ENCODE data around the gene DAB1.

The DAB1 gene

DNA sequence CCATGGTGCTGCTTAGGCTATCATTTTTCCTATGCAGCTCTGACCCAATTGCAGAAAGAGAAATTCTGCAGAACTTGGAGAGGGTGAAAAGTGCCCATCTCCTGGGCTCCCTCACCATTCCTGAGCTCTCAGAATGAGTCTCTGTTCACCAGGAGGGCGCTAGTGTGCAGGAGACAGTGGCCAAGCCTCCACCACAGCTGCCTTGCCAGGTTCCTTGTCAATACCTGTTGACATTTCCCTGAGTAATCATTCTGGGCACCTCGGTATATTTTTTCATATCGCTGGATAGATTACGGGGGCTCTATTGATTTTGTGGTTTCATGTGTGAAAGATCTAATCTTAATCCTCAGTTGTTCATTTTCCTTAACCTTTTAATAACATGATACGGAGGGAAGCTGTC is 445.0 kb downstream of the DAB1 start:
- Histone ChIP-seq H3K9ac (ENCODE audit: low read length) (no peak overlapping the region), H3K4me3 (ENCODE audit: low read length) (no peak overlapping the region), H3K9me3 (ENCODE audit: control insufficient read depth, low read length) (no peaks in the 10 kb centered on the region), H3K36me3 (ENCODE audit: control insufficient read depth, insufficient read depth, low read length) (no peaks in the 10 kb centered on the region), H3K27me3 (ENCODE audit: control insufficient read depth, insufficient read depth, low read length) (peaks cover 69% of the 10 kb centered on the region), H3K4me1 (ENCODE audit: control insufficient read depth, insufficient read depth, low read length) (no peaks in the 10 kb centered on the region)

GRCh38 chr1:56977910-56978309 is 445.9 kb downstream of the DAB1 start:
- Histone ChIP-seq H3K4me3 (ENCODE audit: low read length) (no peak overlapping the region), H3K9me3 (ENCODE audit: control insufficient read depth, low read length) (no peaks in the 10 kb centered on the region), H3K27me3 (ENCODE audit: control insufficient read depth, insufficient read depth, low read length) (peaks cover 63% of the 10 kb centered on the region), H3K9ac (ENCODE audit: low read length) (no peak overlapping the region), H3K4me1 (ENCODE audit: control insufficient read depth, insufficient read depth, low read length) (no peaks in the 10 kb centered on the region), H3K36me3 (ENCODE audit: control insufficient read depth, insufficient read depth, low read length) (no peaks in the 10 kb centered on the region)

DNA sequence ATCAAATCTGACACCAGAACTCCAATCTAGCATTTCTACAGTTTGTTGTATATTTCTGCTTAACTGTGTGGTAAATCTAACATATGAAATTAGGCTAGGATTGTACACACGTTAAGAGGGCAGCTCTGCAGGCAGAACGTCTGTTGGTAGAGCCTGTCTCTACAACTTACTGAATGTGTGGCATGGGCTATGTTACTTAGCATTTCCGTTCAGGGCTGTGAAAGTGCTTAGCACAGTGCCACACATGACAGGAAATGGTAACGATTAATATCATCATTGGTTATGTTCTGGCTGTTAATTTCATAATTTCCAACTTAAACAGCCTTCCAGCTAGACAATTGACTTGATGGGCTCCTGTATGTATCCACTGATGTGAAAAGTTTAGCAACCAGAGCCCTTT is 448.4 kb downstream of the DAB1 start:
- peaks cover 41% of the 10 kb centered on the region for H3K27me3 ChIP-seq (ENCODE audit: control insufficient read depth, insufficient read depth, low read length)
- H3K9ac ChIP-seq (ENCODE audit: low read length) = no peak overlapping the region
- no peak overlapping the region for H3K4me3 ChIP-seq (ENCODE audit: low read length)
- no peaks in the 10 kb centered on the region for H3K9me3 ChIP-seq (ENCODE audit: control insufficient read depth, low read length)
- no peaks in the 10 kb centered on the region for H3K4me1 ChIP-seq (ENCODE audit: control insufficient read depth, insufficient read depth, low read length)
- no peaks in the 10 kb centered on the region for H3K36me3 ChIP-seq (ENCODE audit: control insufficient read depth, insufficient read depth, low read length)

- H3K4me3 ChIP-seq (ENCODE audit: low read length) = no peak overlapping the region
- peaks cover 33% of the 10 kb centered on the region for H3K27me3 ChIP-seq (ENCODE audit: control insufficient read depth, insufficient read depth, low read length)
- H3K9me3 ChIP-seq (ENCODE audit: control insufficient read depth, low read length) = no peaks in the 10 kb centered on the region
- no peak overlapping the region for H3K9ac ChIP-seq (ENCODE audit: low read length)
- no peaks in the 10 kb centered on the region for H3K4me1 ChIP-seq (ENCODE audit: control insufficient read depth, insufficient read depth, low read length)
- no peaks in the 10 kb centered on the region for H3K36me3 ChIP-seq (ENCODE audit: control insufficient read depth, insufficient read depth, low read length)
These were observed 449.7 kb downstream of the DAB1 start for GRCh38 chr1:56973923-56974742.

DNA sequence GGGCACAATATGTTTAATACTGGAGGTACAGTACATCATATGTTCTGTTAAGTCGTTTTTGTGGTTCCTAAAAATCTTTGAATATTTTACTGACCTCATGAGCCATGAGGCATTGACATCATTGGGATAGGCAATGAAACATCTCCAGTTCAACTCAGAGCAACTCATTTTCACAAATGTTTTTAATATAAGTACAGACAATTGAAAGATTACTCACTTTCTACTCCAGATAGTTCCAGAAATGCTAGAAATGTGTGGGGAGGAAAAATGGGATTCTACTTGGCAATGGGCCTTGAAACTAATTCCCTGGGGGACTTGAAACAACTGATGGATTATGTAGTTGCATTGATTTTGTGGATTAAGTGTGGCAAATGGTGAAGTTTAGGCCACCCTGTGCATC is 450.9 kb downstream of the DAB1 start:
- H3K27me3 ChIP-seq (ENCODE audit: control insufficient read depth, insufficient read depth, low read length) = peaks cover 27% of the 10 kb centered on the region
- H3K36me3 ChIP-seq (ENCODE audit: control insufficient read depth, insufficient read depth, low read length) = no peaks in the 10 kb centered on the region
- no peak overlapping the region for H3K9ac ChIP-seq (ENCODE audit: low read length)
- H3K4me3 ChIP-seq (ENCODE audit: low read length) = no peak overlapping the region
- H3K4me1 ChIP-seq (ENCODE audit: control insufficient read depth, insufficient read depth, low read length) = no peaks in the 10 kb centered on the region
- no peaks in the 10 kb centered on the region for H3K9me3 ChIP-seq (ENCODE audit: control insufficient read depth, low read length)

GRCh38 chr1:56970280-56970679 is 453.6 kb downstream of the DAB1 start:
- no peaks in the 10 kb centered on the region for H3K36me3 ChIP-seq (ENCODE audit: control insufficient read depth, insufficient read depth, low read length)
- H3K9ac ChIP-seq (ENCODE audit: low read length) = no peak overlapping the region
- peaks cover 11% of the 10 kb centered on the region for H3K27me3 ChIP-seq (ENCODE audit: control insufficient read depth, insufficient read depth, low read length)
- no peaks in the 10 kb centered on the region for H3K9me3 ChIP-seq (ENCODE audit: control insufficient read depth, low read length)
- no peak overlapping the region for H3K4me3 ChIP-seq (ENCODE audit: low read length)
- H3K4me1 ChIP-seq (ENCODE audit: control insufficient read depth, insufficient read depth, low read length) = no peaks in the 10 kb centered on the region

- H3K36me3 ChIP-seq (ENCODE audit: control insufficient read depth, insufficient read depth, low read length) = no peaks in the 10 kb centered on the region
- H3K4me1 ChIP-seq (ENCODE audit: control insufficient read depth, insufficient read depth, low read length) = no peaks in the 10 kb centered on the region
- H3K9me3 ChIP-seq (ENCODE audit: control insufficient read depth, low read length) = no peaks in the 10 kb centered on the region
- no peak overlapping the region for H3K4me3 ChIP-seq (ENCODE audit: low read length)
- no peak overlapping the region for H3K9ac ChIP-seq (ENCODE audit: low read length)
- H3K27me3 ChIP-seq (ENCODE audit: control insufficient read depth, insufficient read depth, low read length) = peaks cover 3% of the 10 kb centered on the region
These were observed 454.9 kb downstream of the DAB1 start for GRCh38 chr1:56968878-56969495.

GRCh38 chr1:56967900-56968832 is 455.7 kb downstream of the DAB1 start:
- Histone ChIP-seq H3K4me1 (ENCODE audit: control insufficient read depth, insufficient read depth, low read length) (no peaks in the 10 kb centered on the region), H3K27me3 (ENCODE audit: control insufficient read depth, insufficient read depth, low read length) (no peaks in the 10 kb centered on the region), H3K9ac (ENCODE audit: low read length) (no peak overlapping the region), H3K36me3 (ENCODE audit: control insufficient read depth, insufficient read depth, low read length) (no peaks in the 10 kb centered on the region), H3K9me3 (ENCODE audit: control insufficient read depth, low read length) (no peaks in the 10 kb centered on the region), H3K4me3 (ENCODE audit: low read length) (no peak overlapping the region)

DNA sequence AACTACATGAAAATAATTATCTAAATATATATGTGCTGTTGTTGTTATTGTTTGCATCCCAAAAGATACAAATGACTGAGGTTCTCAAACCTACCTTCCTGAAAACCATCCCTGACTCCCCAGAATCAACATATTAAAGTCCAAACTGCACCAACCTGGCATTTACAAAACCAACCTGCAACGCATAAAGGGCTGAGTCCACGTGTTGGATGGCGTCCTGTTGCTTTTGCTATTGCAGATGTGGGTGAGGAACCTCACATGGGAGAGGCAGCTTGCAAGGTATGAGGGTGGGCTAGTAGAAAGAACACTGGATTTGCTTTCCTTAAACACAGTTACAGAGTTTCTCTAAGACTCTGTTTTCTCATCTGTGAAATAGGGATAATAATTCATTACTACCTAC is 456.5 kb downstream of the DAB1 start:
- H3K9me3 ChIP-seq (ENCODE audit: control insufficient read depth, low read length) = no peaks in the 10 kb centered on the region
- H3K4me1 ChIP-seq (ENCODE audit: control insufficient read depth, insufficient read depth, low read length) = no peaks in the 10 kb centered on the region
- no peak overlapping the region for H3K4me3 ChIP-seq (ENCODE audit: low read length)
- no peaks in the 10 kb centered on the region for H3K27me3 ChIP-seq (ENCODE audit: control insufficient read depth, insufficient read depth, low read length)
- no peak overlapping the region for H3K9ac ChIP-seq (ENCODE audit: low read length)
- no peaks in the 10 kb centered on the region for H3K36me3 ChIP-seq (ENCODE audit: control insufficient read depth, insufficient read depth, low read length)

DNA sequence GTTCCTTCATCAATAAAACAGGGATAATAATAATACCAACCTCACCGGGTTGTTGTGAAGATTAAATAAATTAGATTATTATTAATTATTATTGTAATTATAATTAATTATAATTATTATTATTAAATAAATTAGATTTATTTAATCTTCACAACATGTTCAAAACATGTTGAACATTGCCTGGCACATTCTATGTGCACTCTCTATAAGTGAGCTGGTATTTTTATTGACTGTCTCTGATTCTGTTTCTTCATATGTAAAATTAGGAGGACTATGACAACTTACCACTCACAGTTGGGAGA is 457.2 kb downstream of the DAB1 start:
- Histone ChIP-seq H3K36me3 (ENCODE audit: control insufficient read depth, insufficient read depth, low read length) (no peaks in the 10 kb centered on the region), H3K4me3 (ENCODE audit: low read length) (no peak overlapping the region), H3K27me3 (ENCODE audit: control insufficient read depth, insufficient read depth, low read length) (no peaks in the 10 kb centered on the region), H3K9ac (ENCODE audit: low read length) (no peak overlapping the region), H3K9me3 (ENCODE audit: control insufficient read depth, low read length) (no peaks in the 10 kb centered on the region), H3K4me1 (ENCODE audit: control insufficient read depth, insufficient read depth, low read length) (no peaks in the 10 kb centered on the region)

GRCh38 chr1:56965916-56966697 is 457.8 kb downstream of the DAB1 start, which contains the start of gene C8B:
Gene C8B (minus strand): TSS chr1:56966015. CDS start chr1:56965948, 67 bp downstream.
- no peak within 1 kb of the TSS for H3K4me3 ChIP-seq (ENCODE audit: low read length)

More at GRCh38 chr1:56965916-56966697, 457.8 kb downstream of the DAB1 start, which contains the start of gene C8B:
- no peaks in the 10 kb centered on the region for H3K27me3 ChIP-seq (ENCODE audit: control insufficient read depth, insufficient read depth, low read length)
- H3K9ac ChIP-seq (ENCODE audit: low read length) = no peak within 1 kb of the TSS
- H3K36me3 ChIP-seq (ENCODE audit: control insufficient read depth, insufficient read depth, low read length) = no peaks in the 10 kb centered on the region
- no peaks in the 10 kb centered on the region for H3K4me1 ChIP-seq (ENCODE audit: control insufficient read depth, insufficient read depth, low read length)
- H3K9me3 ChIP-seq (ENCODE audit: control insufficient read depth, low read length) = no peaks in the 10 kb centered on the region

Data from mucosa of stomach (tissue), 1 donor.